Measurements from ENCODE around the gene ERBB2. TPM values are rescaled to one million over a fixed set of nuclear protein-coding genes. Genes with fewer than 3 reads are reported as not detected.

The ERBB2 gene
- total and polyA plus RNA-seq, 2 of the 4 experiments (the other 2 are of a cell fraction) = 28.7 to 33.3 TPM

GRCh38 chr17:39744075-39744835 lies 44.4 kb downstream of the ERBB2 start:
- Histone ChIP-seq H3K4me3 (ENCODE audit: insufficient read depth, low read depth, low read length) (no peak overlapping the region), H2AK9ac (replicated peaks; ENCODE audit: low read depth, low read length, poor library complexity) (peak overlapping the region; percentile 13), H3K23ac (ENCODE audit: low read depth, low read length) (no peak overlapping the region), H2AFZ (replicated peaks; ENCODE audit: low read length, poor library complexity) (no peak overlapping the region), H3K9ac (ENCODE audit: low read depth, low read length) (no peak overlapping the region), H3K79me1 (ENCODE audit: low read depth in 1 of 2, low read length in 2 of 2) (no peaks in the 10 kb centered on the region), H2BK5ac (ENCODE audit: low read depth, low read length, poor library complexity, severe bottlenecking) (no peak overlapping the region), H3K4me1 (ENCODE audit: control insufficient read depth, insufficient read depth, low read length) (peaks cover 13% of the 10 kb centered on the region; the same call in 1 of the 2 replicates), H4K8ac (ENCODE audit: low read depth in 2 of 2, low read length in 2 of 2) (no peak overlapping the region), H4K20me1 (ENCODE audit: insufficient read depth, low read length) (no peaks in the 10 kb centered on the region), H3K9me3 (ENCODE audit: control insufficient read depth, insufficient read depth, low read length) (no peaks in the 10 kb centered on the region), H4K5ac (ENCODE audit: low read depth, low read length) (no peak overlapping the region), H2AK5ac (ENCODE audit: low read depth, low read length) (no peak overlapping the region; the same call in 1 of the 2 replicates), H2BK15ac (ENCODE audit: low read depth, low read length) (no peak overlapping the region), H3K27me3 (ENCODE audit: control insufficient read depth, insufficient read depth, low read length) (peaks cover 36% of the 10 kb centered on the region), H3K56ac (ENCODE audit: extremely low read depth, insufficient read depth, low read length) (no peak overlapping the region), H3K36me3 (ENCODE audit: control insufficient read depth, insufficient read depth, low read length) (no peaks in the 10 kb centered on the region), H4K91ac (ENCODE audit: insufficient read depth, low read depth, low read length) (no peak overlapping the region), H3K4ac (ENCODE audit: low read depth, low read length) (no peak overlapping the region), H3K18ac (ENCODE audit: low read depth, low read length) (no peak overlapping the region), H3K9me1 (ENCODE audit: insufficient read depth, low read length) (0 out of 2 replicates have a peak, but pooled peaks cover 6% of the 10 kb centered on the region), H3K4me2 (ENCODE audit: low read depth, low read length) (no peak overlapping the region), H2BK120ac (ENCODE audit: low read depth, low read length) (no peak overlapping the region), H2BK20ac (ENCODE audit: low read depth, low read length) (no peak overlapping the region), H3K14ac (replicated peaks; ENCODE audit: low read depth, low read length) (no peak overlapping the region), H3K27ac (ENCODE audit: insufficient read depth, low read length) (no peak overlapping the region)
- ATAC-seq (ENCODE audit: low read depth) (no peak), DNase-seq (no peak)
- 70% methylated on average over 11 of the region's 16 CpGs; no CpG with 5 or more reads in 1 of the 2 experiments for WGBS, 2 experiments (ENCODE audit: extremely low coverage in 2 of 2, insufficient read length in 1 of 2)
- in situ Hi-C loops (cut with MboI; ENCODE audit: low sequenced_read_pairs) = no loop called here
- dilution Hi-C loops (cut with HindIII; ENCODE audit: low sequenced_read_pairs, unreplicated experiment) = no loop called here
- ChIA-PET POLR2A (ENCODE audit: unreplicated experiment) (no interaction called here), CTCF (interaction anchor here (0.6 kb wide), 1 partner anchor 11 kb away, joined by 3 read pairs; no protein-coding TSS in a partner anchor)
- no peak for TF ChIP-seq SMC3 (IDR thresholded peaks at IDR 0.05; ENCODE audit: low read depth, low read length)
- TF ChIP-seq BHLHE40 (IDR thresholded peaks at IDR 0.05; ENCODE audit: low read depth, low read length) = no peak
- TF ChIP-seq POLR2A (IDR thresholded peaks at IDR 0.05; ENCODE audit: low read depth, low read length) = no peak
- no peak for TF ChIP-seq CEBPB (IDR thresholded peaks at IDR 0.05; ENCODE audit: low read depth, low read length)
- no peak for TF ChIP-seq ELK1 (IDR thresholded peaks at IDR 0.05; ENCODE audit: borderline replicate concordance, low read depth, low read length)
- no peak for TF ChIP-seq NFE2L2 (IDR thresholded peaks at IDR 0.05; ENCODE audit: low read depth, low read length)
- no peak for TF ChIP-seq RCOR1 (IDR thresholded peaks at IDR 0.05; ENCODE audit: insufficient replicate concordance, low read length)
- TF ChIP-seq CHD1 (IDR thresholded peaks at IDR 0.05; ENCODE audit: low read depth, low read length) = no peak
- intact Hi-C loops (cut with micrococcal nuclease) = no loop called here
- no TSS peak for BruUV-seq (replicated peaks)

Measured in IMR-90 (cell line).